Limb (tissue), 2 donors: ENCODE results near the gene GGT5.
"Not testable (repeated sequence)": the region's sequence is repeated elsewhere in the genome, so short reads cannot be mapped to it uniquely, and the experiment has no call there.

Source experiments
- DNase-seq, 2 donors: peaks; one replicate each; pipeline ENCODE4 v3.0.0-alpha.2; 2016; ENCODE audit errors: extremely low spot score in 2 of 2

The GGT5 gene, protein sequence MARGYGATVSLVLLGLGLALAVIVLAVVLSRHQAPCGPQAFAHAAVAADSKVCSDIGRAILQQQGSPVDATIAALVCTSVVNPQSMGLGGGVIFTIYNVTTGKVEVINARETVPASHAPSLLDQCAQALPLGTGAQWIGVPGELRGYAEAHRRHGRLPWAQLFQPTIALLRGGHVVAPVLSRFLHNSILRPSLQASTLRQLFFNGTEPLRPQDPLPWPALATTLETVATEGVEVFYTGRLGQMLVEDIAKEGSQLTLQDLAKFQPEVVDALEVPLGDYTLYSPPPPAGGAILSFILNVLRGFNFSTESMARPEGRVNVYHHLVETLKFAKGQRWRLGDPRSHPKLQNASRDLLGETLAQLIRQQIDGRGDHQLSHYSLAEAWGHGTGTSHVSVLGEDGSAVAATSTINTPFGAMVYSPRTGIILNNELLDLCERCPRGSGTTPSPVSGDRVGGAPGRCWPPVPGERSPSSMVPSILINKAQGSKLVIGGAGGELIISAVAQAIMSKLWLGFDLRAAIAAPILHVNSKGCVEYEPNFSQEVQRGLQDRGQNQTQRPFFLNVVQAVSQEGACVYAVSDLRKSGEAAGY

DNA sequence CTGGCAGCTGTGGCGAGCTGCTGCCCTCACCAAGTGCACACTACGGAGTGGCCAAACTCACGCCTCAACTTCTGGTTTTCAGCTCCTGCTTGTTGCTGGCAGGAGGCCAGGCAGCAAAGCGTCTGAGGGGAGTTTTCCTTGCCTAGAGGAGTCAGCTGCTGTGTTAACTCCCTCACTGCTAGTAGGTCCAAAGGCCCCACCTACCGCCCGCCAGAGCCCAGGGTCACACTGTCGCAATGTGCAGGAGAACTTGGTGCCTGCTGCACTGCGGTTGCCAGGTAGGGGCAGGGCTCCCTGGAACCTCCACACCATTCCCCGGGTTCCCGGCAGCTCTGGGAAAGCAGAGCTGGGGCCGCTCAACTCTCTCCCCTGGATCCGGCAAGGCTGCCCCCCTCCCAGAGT lies at the start of gene GGT5:
TSS of gene GGT5 (minus strand) at position 53 of the 402 bp plus-strand sequence. CDS start 357 bp downstream, outside the sequence.
- DNase-seq = peak in 1 of 2 donors; percentile 35

DNA sequence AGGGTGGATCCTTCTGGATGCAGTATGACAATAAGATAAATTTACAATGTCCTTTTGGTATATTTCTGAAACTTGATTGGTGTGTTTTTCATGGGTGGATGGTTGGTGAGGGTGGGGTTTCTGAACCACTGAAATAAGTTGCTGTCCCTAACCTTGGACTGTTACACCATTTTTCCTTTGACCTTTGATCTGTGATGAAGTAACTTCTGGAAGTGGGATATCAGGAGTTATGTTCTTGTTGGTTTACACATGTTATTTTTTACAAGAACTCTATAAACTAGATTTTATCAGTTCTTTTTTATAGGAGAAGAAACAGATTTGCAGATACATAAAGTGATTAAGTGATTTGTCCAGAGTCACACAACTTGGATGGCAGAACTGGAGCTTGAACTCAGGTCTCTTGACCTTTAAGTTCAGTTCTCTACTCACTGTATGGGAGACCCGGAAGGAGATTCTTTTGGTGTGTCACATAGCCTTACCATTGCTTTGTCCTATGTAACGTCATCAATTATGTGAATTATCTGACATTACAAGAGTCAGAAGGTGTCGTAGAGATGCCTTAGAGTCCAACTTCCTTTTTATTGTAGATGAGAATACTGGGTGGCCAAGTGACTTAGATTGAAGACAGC lies 47.4 kb upstream of the GGT5 start:
- DNase-seq = not testable (repeated sequence)

DNA sequence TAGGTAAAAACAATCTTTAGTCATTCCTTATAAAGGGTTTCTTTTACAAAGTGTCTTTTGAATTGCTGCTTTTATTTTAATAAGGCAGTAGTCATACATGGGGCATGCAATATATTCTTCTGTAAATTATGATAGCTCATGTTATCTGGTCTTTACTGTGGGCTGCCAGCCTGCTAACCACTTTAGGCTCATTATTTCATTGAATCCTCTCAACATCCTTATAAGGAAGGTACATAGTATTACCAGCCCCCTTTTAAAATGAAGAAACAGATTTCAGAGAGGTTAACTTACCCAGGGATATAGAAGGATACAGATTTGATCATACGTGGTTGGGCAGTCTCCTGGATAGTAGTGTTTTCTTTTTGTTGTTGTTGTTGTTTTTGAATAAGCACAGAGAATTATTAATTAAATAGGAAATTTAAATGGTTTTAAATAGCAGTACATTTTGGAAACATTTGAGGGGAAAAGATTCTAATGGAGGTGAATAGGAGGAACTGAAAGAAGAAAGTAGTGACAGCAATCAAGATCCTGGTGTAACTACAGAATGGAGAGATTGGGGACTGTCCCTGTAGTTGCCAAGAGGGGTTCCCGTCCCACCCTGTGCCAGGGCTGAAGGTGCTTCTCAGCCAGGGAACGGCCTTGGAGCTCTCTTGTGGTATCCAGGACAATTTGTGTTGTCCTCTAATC lies 46.8 kb upstream of the GGT5 start:
- DNase-seq = no peak

DNA sequence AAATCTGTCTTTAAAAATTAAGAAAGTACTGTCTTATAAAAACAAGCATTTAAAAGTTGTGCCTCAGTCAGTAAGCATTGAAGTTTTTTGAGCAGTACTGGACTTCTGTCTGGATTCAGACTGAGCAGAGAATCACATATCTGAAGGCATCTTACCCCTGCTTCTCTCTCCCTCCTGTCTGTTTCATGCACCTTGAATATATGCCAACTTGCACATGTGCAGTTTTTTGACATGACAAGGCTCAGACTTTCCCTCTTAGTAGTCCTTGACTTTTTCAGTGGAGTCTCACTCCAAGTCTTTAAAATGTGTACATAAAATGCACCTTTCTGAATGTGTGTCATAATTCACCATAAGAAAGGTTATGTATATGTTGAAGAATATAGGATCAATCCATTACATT lies 45.6 kb upstream of the GGT5 start:
- DNase-seq = no peak

- no peak for DNase-seq
Measured at GRCh38 chr22:24289741-24290163, 44.9 kb upstream of the GGT5 start.

- DNase-seq = peak in 1 of 2 donors; percentile 76
Measured at GRCh38 chr22:24289114-24289513, 44.2 kb upstream of the GGT5 start.

DNA sequence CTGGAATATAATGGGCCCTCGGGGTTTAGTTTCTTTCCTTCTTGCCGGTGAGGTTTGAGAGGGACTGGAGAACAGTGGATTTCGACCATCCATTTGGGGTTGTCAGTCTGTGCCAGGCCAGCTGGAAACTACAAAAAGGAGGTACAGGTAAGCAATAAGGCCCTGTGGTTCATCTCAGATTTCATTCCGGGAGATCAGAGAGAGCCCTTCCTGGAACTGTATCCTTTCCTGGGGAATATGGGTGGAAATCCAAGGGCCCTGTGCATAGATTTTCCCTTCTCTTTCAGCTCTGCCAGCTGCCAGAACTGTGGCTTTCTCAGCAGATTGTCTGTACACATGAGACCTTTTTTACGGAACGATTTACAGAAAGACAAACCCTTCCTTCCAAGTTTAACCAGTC lies 42.9 kb upstream of the GGT5 start:
- not testable (repeated sequence) for DNase-seq

GRCh38 chr22:24287212-24287611 lies 42.3 kb upstream of the GGT5 start:
- not testable (repeated sequence) for DNase-seq

- DNase-seq = no peak
Measured at GRCh38 chr22:24285245-24285644, 40.4 kb upstream of the GGT5 start.

- DNase-seq = no peak
Measured at GRCh38 chr22:24284747-24285203, 39.9 kb upstream of the GGT5 start.

- DNase-seq = no peak
Measured at GRCh38 chr22:24282401-24282800, 37.5 kb upstream of the GGT5 start.

- DNase-seq = not testable (repeated sequence)
Measured at GRCh38 chr22:24280363-24280762, 35.5 kb upstream of the GGT5 start.

- not testable (repeated sequence) for DNase-seq
Measured at GRCh38 chr22:24274696-24275405, 30.0 kb upstream of the GGT5 start.

- DNase-seq = not testable (repeated sequence)
Measured at GRCh38 chr22:24273906-24274305, 29.0 kb upstream of the GGT5 start.

DNA sequence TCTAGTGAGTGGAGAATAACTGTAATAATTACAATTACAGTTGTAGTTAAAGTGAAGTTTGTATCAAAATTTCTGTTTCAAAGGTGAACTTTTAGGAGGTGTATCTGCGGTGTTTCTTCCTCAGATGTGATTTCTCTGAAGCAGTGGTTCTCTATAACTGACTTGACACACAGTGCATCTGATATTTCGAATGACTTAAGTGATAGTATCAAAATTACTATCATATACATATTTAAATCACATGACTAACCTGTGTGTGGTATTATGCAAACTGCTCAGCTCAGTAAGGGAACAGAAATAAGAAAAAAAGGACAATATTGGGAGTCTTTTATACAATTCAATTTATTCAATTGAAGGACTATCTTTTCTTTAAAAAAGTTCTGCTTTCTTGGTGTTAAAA lies 28.1 kb upstream of the GGT5 start:
- not testable (repeated sequence) for DNase-seq

- peak in 1 of 2 donors; percentile 49 for DNase-seq
Measured at GRCh38 chr22:24271386-24271854, 26.5 kb upstream of the GGT5 start.

GRCh38 chr22:24270556-24271385 lies 25.9 kb upstream of the GGT5 start, which contains the start of gene SPECC1L:
Gene SPECC1L (plus strand): TSS chr22:24270831. CDS start chr22:24302232, 31,401 bp downstream.
- peak; percentile 96 to 98 for DNase-seq

DNA sequence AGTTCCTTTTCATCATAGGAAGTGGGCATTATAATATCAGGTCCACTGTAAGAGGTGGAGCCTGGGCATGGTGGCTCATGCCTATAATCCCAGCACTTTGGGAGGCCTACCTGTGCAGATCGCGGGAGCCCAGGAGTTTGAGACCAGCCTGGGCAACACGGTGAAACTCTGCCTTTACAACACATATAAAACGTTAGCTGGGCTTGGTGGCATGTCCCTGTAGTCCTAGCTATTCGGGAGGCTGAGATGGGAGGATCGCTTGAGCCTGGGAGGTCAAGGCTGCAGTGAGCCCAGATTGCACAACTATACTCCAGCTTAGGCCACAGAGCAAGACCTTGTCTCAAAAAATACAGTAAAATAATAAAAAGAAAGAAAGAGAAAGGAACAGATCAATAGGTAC lies 21.6 kb upstream of the GGT5 start:
- not testable (repeated sequence) for DNase-seq

GRCh38 chr22:24265734-24266133 lies 20.9 kb upstream of the GGT5 start:
- no peak for DNase-seq
